Measurements from ENCODE around the gene ALPK3. TPM values are rescaled to one million over a fixed set of nuclear protein-coding genes. Genes with fewer than 3 reads are reported as not detected.
A peak's percentile ranks its signal among the peaks of the same experiment; 100 is the strongest.

ALPK3 gene
- total RNA-seq, 1 experiment from 2014 or later, result 66.1 TPM

- no peak for DNase-seq (ENCODE audit: low spot score)
These were observed 7.3 kb downstream of the ALPK3 start for GRCh38 chr15:84824260-84825007.

GRCh38 chr15:84826369-84826823, 9.2 kb downstream of the ALPK3 start:
- DNase-seq (ENCODE audit: low spot score), result peak; percentile 80

- DNase-seq (ENCODE audit: low spot score), result no peak
These were observed 10.1 kb downstream of the ALPK3 start for GRCh38 chr15:84827246-84827645.

- no peak for DNase-seq (ENCODE audit: low spot score)
These were observed 11.1 kb downstream of the ALPK3 start for GRCh38 chr15:84828086-84828908.

GRCh38 chr15:84829428-84829827, 12.3 kb downstream of the ALPK3 start:
- DNase-seq (ENCODE audit: low spot score), result no peak

GRCh38 chr15:84830036-84830435, 12.9 kb downstream of the ALPK3 start:
- no peak for DNase-seq (ENCODE audit: low spot score)

- DNase-seq (ENCODE audit: low spot score), result no peak
These were observed 13.9 kb downstream of the ALPK3 start for GRCh38 chr15:84831028-84831427.

GRCh38 chr15:84831613-84832012, 14.5 kb downstream of the ALPK3 start:
- no peak for DNase-seq (ENCODE audit: low spot score)

GRCh38 chr15:84832448-84833040, 15.4 kb downstream of the ALPK3 start:
- DNase-seq (ENCODE audit: low spot score), result no peak

- no peak for DNase-seq (ENCODE audit: low spot score)
These were observed 16.5 kb downstream of the ALPK3 start for GRCh38 chr15:84833447-84834228.

GRCh38 chr15:84834229-84834955, 17.2 kb downstream of the ALPK3 start:
- DNase-seq (ENCODE audit: low spot score), result no peak

GRCh38 chr15:84834969-84835368, 17.8 kb downstream of the ALPK3 start:
- DNase-seq (ENCODE audit: low spot score), result no peak

GRCh38 chr15:84835661-84836337, 18.6 kb downstream of the ALPK3 start:
- DNase-seq (ENCODE audit: low spot score), result no peak

- DNase-seq (ENCODE audit: low spot score), result no peak
These were observed 19.7 kb downstream of the ALPK3 start for GRCh38 chr15:84836844-84837243.

- no peak for DNase-seq (ENCODE audit: low spot score)
These were observed 22.6 kb downstream of the ALPK3 start for GRCh38 chr15:84839714-84840113.

GRCh38 chr15:84840255-84840654, 23.1 kb downstream of the ALPK3 start:
- no peak for DNase-seq (ENCODE audit: low spot score)

GRCh38 chr15:84840741-84841429, 23.7 kb downstream of the ALPK3 start:
- DNase-seq (ENCODE audit: low spot score), result peak; percentile 97

GRCh38 chr15:84842781-84843180, 25.6 kb downstream of the ALPK3 start:
- no peak for DNase-seq (ENCODE audit: low spot score)

- DNase-seq (ENCODE audit: low spot score), result no peak
These were observed 27.8 kb downstream of the ALPK3 start for GRCh38 chr15:84844964-84845363.

- DNase-seq (ENCODE audit: low spot score), result peak; percentile 81
These were observed 28.5 kb downstream of the ALPK3 start for GRCh38 chr15:84845631-84846030.

All from HT-29 (cell line).